Measurements from ENCODE around the gene SLC16A12. TPM values are rescaled to one million over a fixed set of nuclear protein-coding genes. Genes with fewer than 3 reads are reported as not detected.

SLC16A12 gene
- polyA plus RNA-seq, 3 donors: 22.1 to 32.0 (median 30.7) TPM

DNA sequence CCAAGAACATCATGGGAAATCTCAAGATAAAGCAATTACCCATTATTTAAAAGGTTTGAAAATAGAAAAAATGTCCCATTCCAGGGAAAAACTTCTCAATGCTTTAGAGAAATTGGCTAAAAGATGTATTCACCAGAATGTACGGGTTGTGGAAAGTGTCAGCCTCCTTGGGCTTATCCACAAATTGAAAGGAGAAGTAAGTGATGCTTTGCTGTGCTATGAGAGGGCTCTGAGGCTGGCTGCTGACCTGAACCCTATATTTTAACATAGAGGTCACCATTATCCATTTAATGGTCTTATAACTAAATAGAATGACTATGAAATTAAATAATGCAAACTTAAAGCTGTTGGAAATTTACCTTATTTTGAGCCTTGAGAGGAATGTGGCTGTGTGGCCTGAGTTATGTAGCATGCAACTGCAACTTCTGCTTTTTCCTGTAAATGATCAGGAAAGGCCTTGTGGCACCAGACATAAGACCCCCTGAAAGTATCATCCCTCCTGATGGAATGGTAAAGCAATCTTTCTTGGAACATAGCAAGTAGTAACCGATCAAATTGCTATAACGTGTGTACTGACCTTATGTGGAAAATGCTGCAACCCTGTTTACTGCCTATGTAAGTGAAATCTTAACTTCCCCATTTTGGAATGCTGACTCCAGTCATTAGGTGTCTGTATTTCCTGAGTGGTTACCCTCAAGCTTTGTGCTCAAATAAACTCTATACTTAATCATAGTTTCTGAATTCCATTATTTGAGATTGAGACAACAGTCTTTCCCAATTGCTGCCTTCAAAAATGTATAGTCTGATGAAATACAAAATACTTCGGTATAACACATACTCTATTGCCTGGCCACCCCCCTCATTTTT lies 150.7 kb downstream of the SLC16A12 start:
- no peak for DNase-seq (ENCODE audit: extremely low read depth in 1 of 11, low read depth in 9 of 11, low spot score in 4 of 11)

DNA sequence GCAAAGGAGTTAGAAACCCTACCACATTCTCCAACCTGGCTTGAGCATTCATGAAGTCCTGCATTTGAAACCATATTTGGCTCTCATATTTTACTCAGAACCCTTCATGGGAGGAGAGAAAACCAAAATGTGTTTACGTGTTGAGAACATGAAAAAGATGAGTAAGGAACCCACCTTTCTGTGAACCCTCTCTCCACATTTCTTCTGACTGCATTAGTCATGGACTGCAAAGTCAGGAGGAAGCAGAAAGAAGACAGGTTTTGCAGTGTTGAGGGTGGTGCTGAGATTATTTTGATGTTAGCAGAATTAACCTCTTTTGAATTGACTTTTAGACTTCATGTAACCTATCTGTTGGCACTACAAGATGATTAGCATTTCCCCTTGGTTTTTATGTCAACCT lies 152.6 kb downstream of the SLC16A12 start:
- DNase-seq (ENCODE audit: extremely low read depth in 1 of 11, low read depth in 9 of 11, low spot score in 4 of 11): no peak

Other genes starting within 250 kb of the SLC16A12 start
- 1 to 10 TPM; 7.5 to 9.2 (median 8.8) TPM for gene IFIT2, start 233.5 kb downstream of the SLC16A12 start, polyA plus RNA-seq (ENCODE audit: insufficient read length in 3 of 3)
- gene IFIT3, start 207.6 kb downstream of the SLC16A12 start, polyA plus RNA-seq (ENCODE audit: insufficient read length in 3 of 3): 10 to 100 TPM; 13.7 to 16.6 (median 15.9) TPM
- under 1 TPM; 0.10 to 0.11 (median 0.11) TPM for gene IFIT1B, start 157.5 kb downstream of the SLC16A12 start, polyA plus RNA-seq (ENCODE audit: insufficient read length in 3 of 3)
- 10 to 100 TPM; 13.9 to 23.7 (median 21.4) TPM for gene IFIT1, start 143.0 kb downstream of the SLC16A12 start, polyA plus RNA-seq (ENCODE audit: insufficient read length in 3 of 3)
- gene IFIT5, start 121.0 kb downstream of the SLC16A12 start, polyA plus RNA-seq (ENCODE audit: insufficient read length in 3 of 3): 10 to 100 TPM; 14.6 to 21.0 (median 17.7) TPM
- gene PANK1, start 109.6 kb upstream of the SLC16A12 start, polyA plus RNA-seq (ENCODE audit: insufficient read length in 3 of 3): 10 to 100 TPM; 42.0 to 47.4 (median 43.6) TPM
- 10 to 100 TPM; 14.4 to 21.1 (median 16.1) TPM for gene KIF20B, start 166.0 kb upstream of the SLC16A12 start, polyA plus RNA-seq (ENCODE audit: insufficient read length in 3 of 3)